ENCODE measurements around the gene WNT9B. TPM values are rescaled to one million over a fixed set of nuclear protein-coding genes. Genes with fewer than 3 reads are reported as not detected.

Gene WNT9B
- total and polyA plus RNA-seq, 12 donors, result 0.07 to 2.0 (median 0.55) TPM; not detected in 3

DNA sequence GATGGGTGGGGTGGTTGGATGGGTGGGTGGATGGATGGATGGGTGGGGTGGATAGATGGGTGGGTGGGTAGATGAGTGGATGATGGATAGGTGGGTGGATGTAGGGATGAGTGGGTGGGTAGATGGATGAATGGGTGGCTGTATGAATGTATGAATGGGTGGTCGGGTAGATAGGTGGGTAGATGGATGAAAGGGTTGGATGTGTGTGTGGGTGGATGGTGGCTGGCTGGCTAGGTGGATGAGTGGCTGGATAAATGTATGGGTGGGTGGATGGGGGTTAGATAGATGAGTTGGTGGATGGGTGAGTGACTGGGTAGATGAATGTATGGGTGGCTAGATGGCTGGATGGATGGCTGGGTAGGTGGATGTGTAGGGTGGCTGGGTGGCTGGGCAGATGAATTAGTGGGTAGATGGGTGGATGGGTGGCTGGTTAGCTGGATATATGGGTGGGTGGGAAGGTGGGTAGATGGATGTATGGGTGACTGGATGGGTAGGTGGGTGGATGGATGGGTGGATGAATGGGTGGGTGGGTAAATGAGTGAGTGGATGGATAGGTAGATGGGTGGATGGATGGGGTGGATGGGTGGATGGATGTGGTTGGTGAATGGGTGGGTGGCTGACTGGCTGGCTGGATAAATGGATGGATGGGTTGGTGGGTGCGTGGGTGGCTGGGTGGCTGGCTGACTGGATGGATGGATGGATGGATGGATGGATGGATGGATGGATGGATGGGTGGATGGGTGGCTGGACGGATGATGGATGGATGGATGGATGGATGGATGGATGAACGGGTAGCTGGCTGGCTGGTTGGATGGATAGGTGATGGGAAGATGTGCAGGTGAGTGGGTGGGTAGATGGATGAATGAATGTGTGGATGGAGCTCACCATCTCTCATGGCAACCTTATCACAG, 52.6 kb downstream of the WNT9B start:
- DNase-seq, result no peak
- 78 to 90% (median 81%) methylated on average over 4 of the region's 4 CpGs for WGBS, 4 donors
- H3K27me3 ChIP-seq, result peaks cover 6% of the 10 kb centered on the region
- intact Hi-C loops (cut with DNase I), result no loop called here
- H3K4me1 ChIP-seq (replicated peaks in 1 of 2), result no peaks in the 10 kb centered on the region
- no peaks in the 10 kb centered on the region for H3K36me3 ChIP-seq (replicated peaks in 1 of 2)
- H3K9me3 ChIP-seq (replicated peaks in 1 of 3), result no peaks in the 10 kb centered on the region
- no peak for TF ChIP-seq POLR2A (IDR thresholded peaks at IDR 0.05)
- TF ChIP-seq, protein P1, sequence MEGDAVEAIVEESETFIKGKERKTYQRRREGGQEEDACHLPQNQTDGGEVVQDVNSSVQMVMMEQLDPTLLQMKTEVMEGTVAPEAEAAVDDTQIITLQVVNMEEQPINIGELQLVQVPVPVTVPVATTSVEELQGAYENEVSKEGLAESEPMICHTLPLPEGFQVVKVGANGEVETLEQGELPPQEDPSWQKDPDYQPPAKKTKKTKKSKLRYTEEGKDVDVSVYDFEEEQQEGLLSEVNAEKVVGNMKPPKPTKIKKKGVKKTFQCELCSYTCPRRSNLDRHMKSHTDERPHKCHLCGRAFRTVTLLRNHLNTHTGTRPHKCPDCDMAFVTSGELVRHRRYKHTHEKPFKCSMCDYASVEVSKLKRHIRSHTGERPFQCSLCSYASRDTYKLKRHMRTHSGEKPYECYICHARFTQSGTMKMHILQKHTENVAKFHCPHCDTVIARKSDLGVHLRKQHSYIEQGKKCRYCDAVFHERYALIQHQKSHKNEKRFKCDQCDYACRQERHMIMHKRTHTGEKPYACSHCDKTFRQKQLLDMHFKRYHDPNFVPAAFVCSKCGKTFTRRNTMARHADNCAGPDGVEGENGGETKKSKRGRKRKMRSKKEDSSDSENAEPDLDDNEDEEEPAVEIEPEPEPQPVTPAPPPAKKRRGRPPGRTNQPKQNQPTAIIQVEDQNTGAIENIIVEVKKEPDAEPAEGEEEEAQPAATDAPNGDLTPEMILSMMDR (IDR thresholded peaks at IDR 0.05), result no peak
- H3K4me3 ChIP-seq, result no peak overlapping the region
- no peak overlapping the region for H3K27ac ChIP-seq

DNA sequence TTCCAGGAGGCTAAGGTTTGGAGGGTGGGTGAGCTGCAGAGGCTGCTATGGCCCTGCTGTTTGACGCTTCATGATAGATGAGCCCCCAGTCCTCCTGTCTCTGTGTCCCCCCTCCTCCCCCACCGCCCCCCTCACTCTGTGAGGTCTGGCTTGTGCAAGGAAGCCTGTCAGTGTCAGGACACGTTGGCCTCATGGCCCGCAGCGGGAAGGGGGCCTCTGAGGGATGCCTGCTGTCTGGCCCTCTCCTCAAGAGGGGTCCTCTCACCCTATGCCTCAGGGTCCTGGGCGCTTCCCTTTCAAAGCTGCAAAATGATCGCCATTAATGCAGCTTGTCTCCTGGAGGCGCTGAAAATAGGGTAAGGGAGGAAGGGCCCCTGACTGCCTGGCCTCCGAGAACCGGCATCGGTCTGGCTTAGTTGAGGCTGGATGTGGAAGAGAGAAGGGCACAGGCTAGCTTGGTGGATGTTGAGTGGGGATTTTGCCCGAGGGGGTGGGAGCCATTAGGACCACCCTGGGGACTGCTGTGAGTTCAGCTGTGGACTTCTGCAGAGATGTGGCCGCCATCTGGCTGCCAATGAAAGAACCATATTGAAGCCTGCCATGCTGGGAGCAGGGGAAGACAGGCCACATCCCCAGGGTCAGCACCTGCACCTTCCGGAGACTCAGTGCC, 56.8 kb downstream of the WNT9B start:
- H3K9me3 ChIP-seq (replicated peaks in 1 of 3), result no peaks in the 10 kb centered on the region
- no peaks in the 10 kb centered on the region for H3K36me3 ChIP-seq (replicated peaks in 1 of 2)
- intact Hi-C loops (cut with DNase I), result no loop called here
- WGBS, 4 donors, result 56 to 63% (median 60%) methylated on average over 8 to 14 of the region's 14 CpGs
- H3K4me1 ChIP-seq (replicated peaks in 1 of 2), result no peaks in the 10 kb centered on the region
- DNase-seq, result no peak
- H3K27me3 ChIP-seq, result peaks cover 6% of the 10 kb centered on the region
- H3K27ac ChIP-seq, result no peak overlapping the region
- no peak overlapping the region for H3K4me3 ChIP-seq
- TF ChIP-seq, protein P1 (IDR thresholded peaks at IDR 0.05), result no peak
- no peak for TF ChIP-seq POLR2A (IDR thresholded peaks at IDR 0.05)

DNA sequence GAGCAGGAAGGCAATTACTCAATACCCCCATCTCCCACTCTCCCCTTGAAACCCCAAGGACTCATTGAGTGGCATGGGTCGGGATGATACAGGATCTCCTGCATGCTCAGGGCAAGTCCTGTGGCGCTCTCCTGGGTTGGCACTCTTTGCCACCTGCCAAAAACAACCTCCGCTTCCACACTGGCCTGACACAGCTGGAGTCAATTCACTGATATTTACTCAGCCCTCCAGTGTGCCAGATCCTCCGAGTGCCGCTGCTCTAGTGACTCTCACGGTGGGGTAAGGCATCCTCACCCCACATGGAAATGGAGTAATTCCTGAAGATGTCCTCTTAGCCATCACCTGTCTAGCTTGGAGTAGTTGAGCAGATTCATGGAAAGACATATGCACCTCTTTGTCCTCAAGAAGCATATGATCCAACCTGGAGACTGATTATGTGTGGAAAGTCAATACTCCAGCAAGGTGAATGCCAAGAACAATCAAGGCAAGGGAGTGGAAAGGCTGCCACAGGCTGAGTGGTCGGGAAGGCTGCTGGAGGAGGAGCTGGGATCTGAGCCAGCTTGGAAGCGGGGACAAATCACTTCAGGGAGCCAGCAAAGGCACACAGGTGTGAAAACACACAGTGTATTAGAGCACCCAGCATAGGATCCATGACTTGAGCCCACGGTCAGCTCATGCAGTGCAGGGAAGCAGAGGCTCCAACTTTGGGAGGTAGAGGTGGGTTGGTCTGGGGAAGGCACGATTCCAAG, 59.0 kb downstream of the WNT9B start:
- Histone ChIP-seq H3K27ac (no peak overlapping the region), H3K36me3 (replicated peaks in 1 of 2) (no peaks in the 10 kb centered on the region), H3K9me3 (replicated peaks in 1 of 3) (no peaks in the 10 kb centered on the region), H3K27me3 (peaks cover 6% of the 10 kb centered on the region), H3K4me3 (no peak overlapping the region), H3K4me1 (replicated peaks in 1 of 2) (no peaks in the 10 kb centered on the region)
- intact Hi-C loops (cut with DNase I), result no loop called here
- no peak for DNase-seq
- TF ChIP-seq POLR2A (IDR thresholded peaks at IDR 0.05), result no peak
- TF ChIP-seq, protein P1 (IDR thresholded peaks at IDR 0.05), result no peak
- WGBS, 4 donors, result 69 to 84% (median 71%) methylated on average over 9 to 10 of the region's 10 CpGs

DNA sequence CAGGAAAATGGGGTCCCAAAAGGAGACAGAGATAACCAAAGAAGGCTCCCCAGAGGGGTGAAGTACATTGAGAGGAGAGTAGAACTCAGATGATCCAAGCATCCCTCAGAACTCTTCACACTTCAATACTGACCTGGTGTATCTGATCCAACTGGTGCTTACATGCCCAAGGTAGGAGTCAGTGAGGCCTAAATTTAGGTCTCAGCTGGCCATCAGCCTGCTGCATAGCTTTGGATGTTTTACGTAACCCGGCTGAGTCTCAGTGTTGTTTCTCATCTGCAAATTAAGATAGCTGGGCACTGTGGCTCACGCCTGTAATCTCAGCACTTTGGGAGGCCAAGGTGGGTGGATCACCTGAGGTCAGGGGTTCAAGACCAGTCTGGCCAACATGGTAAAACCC, 59.9 kb downstream of the WNT9B start:
- WGBS, 4 donors, result 84 to 90% (median 85%) methylated on average over 3 of the region's 3 CpGs; no CpG with 5 or more reads in 1 of the 4 donors
- Histone ChIP-seq H3K4me3 (no peak overlapping the region), H3K36me3 (replicated peaks in 1 of 2) (no peaks in the 10 kb centered on the region), H3K27ac (no peak overlapping the region), H3K4me1 (replicated peaks in 1 of 2) (no peaks in the 10 kb centered on the region), H3K9me3 (replicated peaks in 1 of 3) (no peaks in the 10 kb centered on the region), H3K27me3 (peaks cover 6% of the 10 kb centered on the region)
- no peak for TF ChIP-seq POLR2A (IDR thresholded peaks at IDR 0.05)
- TF ChIP-seq, protein P1 (IDR thresholded peaks at IDR 0.05), result no peak
- DNase-seq, result no peak
- intact Hi-C loops (cut with DNase I), result no loop called here

Data from adrenal gland (tissue), 12 donors.